HG03175 (cell line): Measurements from ENCODE around the gene ZNF587B.
A peak's percentile ranks its signal among the peaks of the same experiment; 100 is the strongest.
"Not testable (repeated sequence)": the region's sequence is repeated elsewhere in the genome, so short reads cannot be mapped to it uniquely, and the experiment has no call there.

ENCODE experiments used
- ATAC-seq: cut with Tn5 transposase; IDR thresholded peaks from one replicate; pipeline ENCODE4 v1.9.1; 2021; ENCODE audit warnings: mild to moderate bottlenecking, moderate library complexity; ENCODE audit not compliant: unreplicated experiment

Gene ZNF587B

GRCh38 chr19:57818378-57818777 is 11.7 kb upstream of the ZNF587B start:
- no peak for ATAC-seq

DNA sequence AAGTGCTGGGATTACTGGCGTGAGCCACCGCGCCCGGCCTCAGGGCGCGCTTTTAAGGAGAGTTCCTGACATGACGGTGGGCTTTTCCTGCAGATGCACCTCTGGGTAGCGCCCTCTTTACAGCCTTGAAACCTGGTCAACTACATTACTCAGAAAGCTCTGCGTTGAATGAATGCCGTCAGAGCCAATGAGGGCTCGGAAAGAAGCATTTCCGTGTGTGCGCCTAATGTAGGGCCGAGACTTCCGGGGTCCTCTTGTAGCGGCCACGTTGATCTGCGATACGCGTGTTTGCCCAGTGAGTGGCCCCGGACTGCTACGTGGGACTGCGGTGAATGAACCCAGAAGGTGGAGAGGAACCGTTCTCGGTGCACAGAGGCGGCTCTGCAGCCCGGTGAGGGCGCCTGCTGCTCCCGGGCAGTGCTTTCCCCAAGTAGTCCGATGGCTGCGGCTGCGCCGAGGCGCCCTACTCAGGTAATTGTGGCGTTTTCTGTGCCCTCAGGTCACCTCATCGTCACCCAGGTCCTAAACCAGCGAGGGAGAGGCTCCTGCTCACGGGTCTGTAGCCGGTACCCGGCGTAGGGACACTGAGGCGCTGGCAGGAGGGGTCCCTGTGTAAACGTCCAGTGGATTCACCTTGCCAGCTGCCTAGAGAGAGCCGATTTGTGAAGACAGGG is 10.5 kb upstream of the ZNF587B start:
- peak; percentile 84 for ATAC-seq

DNA sequence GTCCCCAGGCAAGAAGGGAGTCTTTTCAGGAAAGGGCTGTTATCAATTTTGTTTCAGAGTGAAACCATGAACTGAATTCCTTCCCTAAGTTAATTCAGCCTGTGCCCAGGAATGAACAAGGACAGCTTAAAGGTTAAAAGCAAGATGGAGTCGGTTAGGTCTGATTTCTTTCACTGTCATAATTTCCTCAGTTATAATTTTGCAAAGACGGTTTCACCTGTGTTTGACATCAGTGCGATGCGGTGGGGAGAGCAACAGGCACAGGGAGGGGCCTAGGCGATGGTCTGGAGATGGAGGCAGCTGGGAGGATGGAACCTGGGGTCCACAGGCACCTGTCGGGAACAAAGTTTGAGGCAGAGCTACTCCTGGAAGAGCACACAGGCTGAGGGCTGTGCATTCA is 9.5 kb upstream of the ZNF587B start:
- no peak for ATAC-seq

DNA sequence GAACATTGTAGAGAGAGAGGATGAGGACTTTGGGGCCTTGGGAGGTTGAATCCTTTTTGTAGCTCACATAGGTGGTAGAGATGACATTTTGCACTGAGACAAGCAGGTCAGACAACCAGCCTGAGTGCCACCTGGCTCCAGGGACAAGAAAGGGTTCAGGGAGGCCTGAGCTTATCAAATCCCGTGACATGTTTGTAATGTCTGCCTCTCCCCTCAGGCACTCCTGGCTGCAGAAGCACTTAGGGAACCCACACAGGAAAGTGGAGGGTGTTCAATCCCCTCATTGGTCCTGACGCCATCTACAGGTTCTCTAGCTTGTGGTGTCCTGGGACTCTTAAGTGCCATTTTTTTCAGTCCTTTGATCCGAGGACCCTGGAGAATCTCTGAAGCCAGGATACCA is 9.0 kb upstream of the ZNF587B start:
- ATAC-seq = not testable (repeated sequence)

- not testable (repeated sequence) for ATAC-seq
Observed at GRCh38 chr19:57821501-57821900, 8.6 kb upstream of the ZNF587B start.

GRCh38 chr19:57823155-57823554 is 6.9 kb upstream of the ZNF587B start:
- ATAC-seq = not testable (repeated sequence)

GRCh38 chr19:57823608-57824007 is 6.5 kb upstream of the ZNF587B start:
- ATAC-seq = not testable (repeated sequence)

DNA sequence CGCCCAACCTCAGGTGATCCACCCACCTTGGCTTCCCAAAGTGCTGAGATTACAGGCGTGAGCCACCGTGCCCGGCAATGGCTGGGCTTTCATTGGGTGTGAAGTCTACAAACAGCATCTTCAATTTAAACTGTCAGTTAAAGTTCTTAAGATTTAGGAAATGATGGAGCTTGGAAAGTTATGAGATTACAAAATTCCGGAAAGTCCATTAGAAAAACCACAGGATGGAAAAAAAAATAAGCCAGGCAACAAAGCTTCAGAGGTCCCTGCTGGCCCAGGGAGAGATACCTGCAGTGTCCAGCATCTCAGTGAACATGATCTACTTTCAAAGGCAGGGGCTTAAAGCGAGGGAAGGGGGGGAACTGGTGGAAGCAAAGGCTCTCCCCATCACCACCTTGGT is 4.6 kb upstream of the ZNF587B start:
- ATAC-seq = no peak

DNA sequence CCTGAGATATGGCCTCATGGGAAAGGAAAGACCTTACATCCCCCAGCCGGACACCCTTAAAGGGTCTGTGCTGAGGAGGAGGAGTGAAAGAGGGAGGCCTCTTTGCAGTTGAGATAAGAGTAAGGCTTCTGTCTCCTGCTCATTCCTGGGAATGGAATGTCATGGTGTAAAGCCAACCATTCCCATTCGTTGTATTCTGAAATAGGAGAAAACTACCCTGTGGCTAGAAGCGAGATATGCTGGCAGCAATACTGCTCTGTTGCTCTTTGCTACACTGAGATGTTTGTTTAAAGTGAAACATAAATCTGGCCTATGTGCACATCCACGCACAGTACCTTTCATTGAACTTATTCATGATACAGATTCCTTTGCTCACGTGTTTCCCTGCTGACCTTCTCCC is 783 bp upstream of the ZNF587B start:
- ATAC-seq = no peak

- ATAC-seq = not testable (repeated sequence)
Observed at GRCh38 chr19:57836991-57837390, 6.9 kb downstream of the ZNF587B start.

- not testable (repeated sequence) for ATAC-seq
Observed at GRCh38 chr19:57838622-57839191, 8.6 kb downstream of the ZNF587B start.

DNA sequence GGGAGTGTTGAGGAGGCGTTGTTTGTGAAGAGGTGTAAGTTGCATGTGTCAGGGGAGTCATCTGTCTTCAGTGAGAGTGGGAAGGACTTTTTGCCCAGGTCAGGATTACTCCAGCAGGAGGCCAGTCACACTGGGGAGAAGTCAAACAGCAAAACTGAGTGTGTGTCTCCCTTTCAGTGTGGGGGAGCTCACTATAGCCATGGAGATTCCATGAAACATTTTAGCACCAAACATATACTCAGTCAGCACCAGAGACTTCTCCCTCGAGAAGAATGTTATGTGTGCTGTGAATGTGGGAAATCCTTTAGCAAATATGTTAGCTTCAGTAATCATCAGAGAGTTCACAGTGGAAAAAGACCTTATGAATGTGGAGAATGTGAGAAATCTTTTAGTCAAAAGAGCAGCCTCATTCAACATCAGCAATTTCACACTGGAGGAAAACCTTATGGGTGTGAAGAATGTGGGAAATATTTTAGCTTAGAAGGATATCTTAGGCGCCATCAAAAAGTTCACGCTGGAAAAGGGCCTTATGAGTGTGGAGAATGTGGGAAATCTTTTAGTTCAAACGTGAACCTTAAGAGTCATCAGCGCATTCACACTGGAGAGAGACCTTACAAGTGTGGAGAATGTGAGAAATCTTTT is 11.1 kb downstream of the ZNF587B start:
- no peak for ATAC-seq

GRCh38 chr19:57847164-57847563 is 17.1 kb downstream of the ZNF587B start:
- not testable (repeated sequence) for ATAC-seq

GRCh38 chr19:57849162-57849665 is 19.1 kb downstream of the ZNF587B start:
- ATAC-seq = peak; percentile 29

GRCh38 chr19:57849666-57850473 is 19.8 kb downstream of the ZNF587B start, which contains the start of gene ZNF587:
ZNF587 (plus strand) TSS chr19:57849859; CDS start chr19:57850039, 180 bp downstream.
- ATAC-seq = peak; percentile 94

GRCh38 chr19:57850553-57851017 is 20.5 kb downstream of the ZNF587B start:
- no peak for ATAC-seq

GRCh38 chr19:57851812-57852603 is 21.9 kb downstream of the ZNF587B start:
- ATAC-seq = not testable (repeated sequence)

- ATAC-seq = not testable (repeated sequence)
Observed at GRCh38 chr19:57854117-57854516, 24.0 kb downstream of the ZNF587B start.

- not testable (repeated sequence) for ATAC-seq
Observed at GRCh38 chr19:57862351-57862750, 32.3 kb downstream of the ZNF587B start.

GRCh38 chr19:57867868-57868492 is 37.9 kb downstream of the ZNF587B start:
- ATAC-seq = no peak
